Left lung (tissue), 10 donors: Measurements from ENCODE around the gene HDAC4. TPM values are rescaled to one million over a fixed set of nuclear protein-coding genes. Genes with fewer than 3 reads are reported as not detected.
A peak's percentile ranks its signal among the peaks of the same experiment; 100 is the strongest.

Experiments
- ATAC-seq: fragments of 200-7000 bp; cut with Tn5 transposase; one replicate; pipeline ENCODE4 v1.9.1; 2020; ENCODE audit warnings: moderate library complexity
- DNase-seq, 4 donors: peaks; one replicate each; pipeline ENCODE4 v3.0.0-alpha.2; 2013 to 2020
- H3K27ac ChIP-seq, 2 donors: fragments of 200-600 bp; sonication (generic) in 1 of 2; one replicate each; pipeline versions ENCODE4 v1.5.0 to v1.8.0; 2020 to 2021
- H3K27me3 ChIP-seq, 2 donors: fragments of 200-600 bp; sonication (generic) in 1 of 2; one replicate each; pipeline versions ENCODE4 v1.5.0 to v1.8.0; 2020 to 2021
- H3K36me3 ChIP-seq, 2 donors: fragments of 200-600 bp; sonication (generic) in 1 of 2; one replicate each; pipeline versions ENCODE4 v1.5.0 to v1.8.0; 2020 to 2021
- H3K4me1 ChIP-seq, 2 donors: fragments of 200-600 bp; one replicate each; pipeline ENCODE4 v1.8.0; 2021
- H3K4me3 ChIP-seq, 2 donors: fragments of 200-600 bp; sonication (generic) in 1 of 2; one replicate each; pipeline versions ENCODE4 v1.5.0 to v1.8.0; 2020 to 2021; ENCODE audit warnings: mild to moderate bottlenecking in 1 of 2
- H3K9me3 ChIP-seq, 2 donors: fragments of 200-600 bp; sonication (generic) in 1 of 2; one replicate each; pipeline versions ENCODE4 v1.5.0 to v1.8.0; 2020 to 2021
- intact Hi-C, 2 donors: fragments of 100-400 bp; cut with DNase I; formaldehyde crosslinking; loops; one replicate each; pipeline versions ENCODE4 v1.11.2 to v1.14.2; 2022
- polyA plus RNA-seq, 6 donors: library from polyadenylated mRNA; unstranded; fragments of 120-200 nt; gene quantifications; one replicate each; pipeline ENCODE4 v1.2.1, GENCODE V29; 2013; ENCODE audit not compliant: insufficient read length in 6 of 6
- total RNA-seq, 2 donors: library from RNA; stranded (reverse); fragmentation: NEBNext Ultra II Directional; extraction: Animal tissue kit (Norgen Biotek cat#: 25700); gene quantifications; one replicate each; pipeline ENCODE4 v1.2.1, GENCODE V29; 2021
- TF ChIP-seq, protein P1 (sequence below), 2 donors: fragments of 200-600 bp; sonication (generic) in 1 of 2; IDR thresholded peaks; one replicate each; pipeline versions ENCODE4 v1.5.0 to v1.8.0; 2021; ENCODE audit warnings: antibody characterized with exemption in 2 of 2
- donor health status: DM: no; HTN: yes; CAD: no.
- donor health status: DM: no; HTN: no; CAD: no.

HDAC4 gene
- total and polyA plus RNA-seq, 8 donors = 9.9 to 36.8 (median 12.8) TPM

GRCh38 chr2:239124152-239124899 lies 276.5 kb downstream of the HDAC4 start:
- intact Hi-C loops = no loop called here
- Histone ChIP-seq H3K27me3 (no peaks in the 10 kb centered on the region), H3K9me3 (no peaks in the 10 kb centered on the region), H3K27ac (no peak overlapping the region), H3K4me1 (no peaks in the 10 kb centered on the region), H3K4me3 (no peak overlapping the region), H3K36me3 (peaks cover 0 to 72% of the 10 kb centered on the region in 2 donors)
- ATAC-seq = no peak
- peak in 1 of 4 donors; percentile 46 for DNase-seq
- TF ChIP-seq, protein P1, sequence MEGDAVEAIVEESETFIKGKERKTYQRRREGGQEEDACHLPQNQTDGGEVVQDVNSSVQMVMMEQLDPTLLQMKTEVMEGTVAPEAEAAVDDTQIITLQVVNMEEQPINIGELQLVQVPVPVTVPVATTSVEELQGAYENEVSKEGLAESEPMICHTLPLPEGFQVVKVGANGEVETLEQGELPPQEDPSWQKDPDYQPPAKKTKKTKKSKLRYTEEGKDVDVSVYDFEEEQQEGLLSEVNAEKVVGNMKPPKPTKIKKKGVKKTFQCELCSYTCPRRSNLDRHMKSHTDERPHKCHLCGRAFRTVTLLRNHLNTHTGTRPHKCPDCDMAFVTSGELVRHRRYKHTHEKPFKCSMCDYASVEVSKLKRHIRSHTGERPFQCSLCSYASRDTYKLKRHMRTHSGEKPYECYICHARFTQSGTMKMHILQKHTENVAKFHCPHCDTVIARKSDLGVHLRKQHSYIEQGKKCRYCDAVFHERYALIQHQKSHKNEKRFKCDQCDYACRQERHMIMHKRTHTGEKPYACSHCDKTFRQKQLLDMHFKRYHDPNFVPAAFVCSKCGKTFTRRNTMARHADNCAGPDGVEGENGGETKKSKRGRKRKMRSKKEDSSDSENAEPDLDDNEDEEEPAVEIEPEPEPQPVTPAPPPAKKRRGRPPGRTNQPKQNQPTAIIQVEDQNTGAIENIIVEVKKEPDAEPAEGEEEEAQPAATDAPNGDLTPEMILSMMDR (IDR thresholded peaks at IDR 0.05) = no peak

- peaks cover 0 to 70% of the 10 kb centered on the region in 2 donors for H3K36me3 ChIP-seq
Measured at GRCh38 chr2:239122421-239123110, 278.3 kb downstream of the HDAC4 start.

GRCh38 chr2:239121600-239122012 lies 279.2 kb downstream of the HDAC4 start:
- ATAC-seq = no peak
- DNase-seq = peak in 2 of 4 donors; percentile 24 to 72
- TF ChIP-seq, protein P1 (IDR thresholded peaks at IDR 0.05) = no peak
- Histone ChIP-seq H3K4me3 (no peak overlapping the region), H3K27me3 (no peaks in the 10 kb centered on the region), H3K27ac (peak overlapping the region in 1 of 2 donors; percentile 41), H3K4me1 (no peaks in the 10 kb centered on the region), H3K36me3 (peaks cover 0 to 63% of the 10 kb centered on the region in 2 donors), H3K9me3 (no peaks in the 10 kb centered on the region)
- intact Hi-C loops = no loop called here

More at GRCh38 chr2:239122421-239123110, 278.3 kb downstream of the HDAC4 start:
- no peak overlapping the region for H3K27ac ChIP-seq
- intact Hi-C loops = no loop called here
- DNase-seq = peak in 2 of 4 donors; percentile 34 to 71
- no peak for ATAC-seq
- H3K4me3 ChIP-seq = no peak overlapping the region
- H3K9me3 ChIP-seq = no peaks in the 10 kb centered on the region
- TF ChIP-seq, protein P1 (IDR thresholded peaks at IDR 0.05) = no peak
- no peaks in the 10 kb centered on the region for H3K4me1 ChIP-seq
- H3K27me3 ChIP-seq = no peaks in the 10 kb centered on the region

DNA sequence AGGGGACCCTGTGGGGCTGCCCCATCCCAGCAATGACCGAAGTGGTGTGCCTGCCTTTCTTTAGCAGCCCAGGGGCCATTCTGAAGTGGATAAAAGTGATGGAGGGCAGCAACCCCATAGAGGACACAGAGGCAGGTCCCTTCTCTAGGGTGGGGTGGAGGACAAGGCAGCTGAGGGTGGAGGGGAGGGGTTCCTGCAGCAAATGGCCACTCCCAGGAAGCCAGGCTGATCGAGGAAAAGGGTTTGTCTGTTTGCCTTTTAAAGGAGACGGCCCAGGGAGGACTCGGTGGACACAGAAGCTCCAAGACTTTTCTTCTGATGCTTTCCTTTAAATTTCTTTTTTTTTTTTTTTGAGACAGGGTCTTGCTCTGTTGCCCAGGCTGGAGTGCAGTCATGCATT lies 280.2 kb downstream of the HDAC4 start:
- ATAC-seq = no peak
- Histone ChIP-seq H3K9me3 (no peaks in the 10 kb centered on the region), H3K27ac (peak overlapping the region in 1 of 2 donors; percentile 41), H3K27me3 (no peaks in the 10 kb centered on the region), H3K4me3 (no peak overlapping the region), H3K36me3 (peaks cover 0 to 58% of the 10 kb centered on the region in 2 donors), H3K4me1 (no peaks in the 10 kb centered on the region)
- DNase-seq = peak in 1 of 4 donors; percentile 17
- intact Hi-C loops = no loop called here
- TF ChIP-seq, protein P1 (IDR thresholded peaks at IDR 0.05) = no peak
